Epithelial cell of prostate (primary cell): Measurements from ENCODE around the gene SPRYD3.
"Not testable (repeated sequence)": the region's sequence is repeated elsewhere in the genome, so short reads cannot be mapped to it uniquely, and the experiment has no call there.

Source experiments
- DNase-seq: peaks from one replicate; pipeline ENCODE4 v3.0.0-alpha.2; 2011; ENCODE audit warnings: low read depth, low spot score
- H3K27ac ChIP-seq: fragments of 450-650 bp; 2 replicates; pipeline ENCODE4 v1.5.1; 2017; ENCODE audit warnings: mild to moderate bottlenecking

The SPRYD3 gene

DNA sequence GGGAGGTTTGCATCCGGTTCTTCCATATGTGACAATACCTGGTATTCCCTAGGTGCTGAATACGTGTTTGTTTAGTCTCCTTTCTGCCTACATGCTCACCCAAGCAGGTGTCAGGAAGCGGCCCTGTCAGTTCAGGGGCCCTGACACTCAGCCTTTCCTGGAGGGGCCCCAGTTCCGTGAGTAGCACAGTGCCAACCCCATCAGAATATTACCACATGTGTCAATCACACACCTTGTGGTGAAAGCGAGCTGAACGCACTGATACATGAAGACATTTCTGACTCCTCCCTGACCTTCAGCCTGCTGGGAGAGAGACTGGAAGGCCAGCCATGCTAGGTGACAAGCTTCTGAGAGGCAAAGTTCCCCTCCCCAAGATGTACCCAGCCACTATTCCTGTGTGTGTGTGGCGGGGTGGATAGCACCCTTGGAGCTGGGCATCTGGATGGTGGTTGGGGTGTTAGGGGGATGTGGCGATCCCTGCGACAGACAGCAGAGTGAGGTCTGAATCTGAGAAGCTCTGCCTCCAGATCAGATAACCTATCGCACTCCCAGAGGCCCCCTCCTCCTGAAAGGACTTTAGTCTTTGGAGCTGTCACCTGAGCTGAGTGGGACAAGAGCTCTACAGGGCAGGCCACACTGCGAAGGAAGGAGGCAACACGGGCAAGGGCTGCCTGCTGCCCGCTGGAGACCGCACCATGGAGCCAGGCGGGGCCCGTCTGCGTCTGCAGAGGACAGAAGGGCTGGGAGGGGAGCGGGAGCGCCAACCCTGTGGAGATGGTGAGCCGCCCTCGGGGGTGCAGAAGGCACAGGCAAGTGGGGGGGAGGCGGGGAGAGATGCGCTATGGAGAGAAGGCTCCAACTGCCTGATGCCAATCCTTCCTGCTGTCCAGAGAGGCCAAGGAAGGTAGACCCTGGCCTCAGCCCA, 24.0 kb upstream of the SPRYD3 start, which contains the start of gene SOAT2:
TSS of gene SOAT2 (plus strand) at position 604 of the 925 bp plus-strand sequence. CDS start at position 696, 92 bp downstream.
- no peak within 1 kb of the TSS for H3K27ac ChIP-seq
- no peak for DNase-seq

DNA sequence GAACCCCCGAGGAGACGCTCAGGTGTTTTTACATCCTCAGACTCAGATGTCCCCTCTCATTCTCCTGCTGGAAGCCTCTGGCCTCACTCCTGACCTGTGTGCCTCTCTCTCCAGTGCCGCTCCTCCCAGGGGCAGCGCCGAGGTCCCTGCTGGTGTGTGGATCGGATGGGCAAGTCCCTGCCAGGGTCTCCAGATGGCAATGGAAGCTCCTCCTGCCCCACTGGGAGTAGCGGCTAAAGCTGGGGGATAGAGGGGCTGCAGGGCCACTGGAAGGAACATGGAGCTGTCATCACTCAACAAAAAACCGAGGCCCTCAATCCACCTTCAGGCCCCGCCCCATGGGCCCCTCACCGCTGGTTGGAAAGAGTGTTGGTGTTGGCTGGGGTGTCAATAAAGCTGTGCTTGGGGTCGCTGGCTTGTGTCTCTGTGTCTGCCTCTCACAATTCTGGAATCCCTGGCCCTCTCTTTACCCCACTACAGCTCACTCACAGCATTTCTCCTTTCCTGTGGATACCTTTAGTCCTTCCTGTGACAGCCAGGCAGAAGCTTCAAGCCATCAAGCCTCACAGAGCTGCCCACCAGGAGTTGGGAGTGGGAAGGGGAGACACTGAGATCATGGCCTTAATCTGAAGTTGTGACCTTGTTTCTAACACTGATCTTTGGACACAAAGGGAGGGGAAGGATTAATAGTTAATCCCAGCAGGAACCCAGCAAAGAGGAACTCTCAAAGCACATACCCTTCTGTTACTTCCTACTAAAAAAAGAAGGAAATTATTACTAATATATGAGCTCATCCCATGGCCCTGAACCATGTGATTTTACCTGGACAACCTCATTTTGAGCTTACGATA, 23.0 kb upstream of the SPRYD3 start:
- no peak overlapping the region for H3K27ac ChIP-seq
- DNase-seq, result no peak

DNA sequence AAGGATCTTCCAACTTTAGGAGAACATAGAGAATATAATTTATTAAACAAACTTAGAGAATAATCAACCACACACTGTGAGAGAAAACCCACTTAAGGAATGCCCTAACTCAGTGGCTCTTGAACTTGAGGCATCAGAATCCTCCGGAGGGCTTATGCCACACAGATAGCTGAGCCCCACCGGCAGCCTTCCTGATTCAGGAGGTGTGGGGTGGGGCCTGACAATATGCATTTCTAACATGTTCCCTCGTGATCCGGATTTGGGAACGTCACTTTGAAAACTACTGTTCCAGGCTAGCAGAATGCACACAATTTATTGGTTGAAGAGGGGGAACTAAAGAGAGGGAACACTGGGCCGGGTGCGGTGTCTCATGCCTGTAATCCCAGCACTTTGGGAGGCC, 22.1 kb upstream of the SPRYD3 start:
- H3K27ac ChIP-seq, result no peak overlapping the region
- no peak for DNase-seq

DNA sequence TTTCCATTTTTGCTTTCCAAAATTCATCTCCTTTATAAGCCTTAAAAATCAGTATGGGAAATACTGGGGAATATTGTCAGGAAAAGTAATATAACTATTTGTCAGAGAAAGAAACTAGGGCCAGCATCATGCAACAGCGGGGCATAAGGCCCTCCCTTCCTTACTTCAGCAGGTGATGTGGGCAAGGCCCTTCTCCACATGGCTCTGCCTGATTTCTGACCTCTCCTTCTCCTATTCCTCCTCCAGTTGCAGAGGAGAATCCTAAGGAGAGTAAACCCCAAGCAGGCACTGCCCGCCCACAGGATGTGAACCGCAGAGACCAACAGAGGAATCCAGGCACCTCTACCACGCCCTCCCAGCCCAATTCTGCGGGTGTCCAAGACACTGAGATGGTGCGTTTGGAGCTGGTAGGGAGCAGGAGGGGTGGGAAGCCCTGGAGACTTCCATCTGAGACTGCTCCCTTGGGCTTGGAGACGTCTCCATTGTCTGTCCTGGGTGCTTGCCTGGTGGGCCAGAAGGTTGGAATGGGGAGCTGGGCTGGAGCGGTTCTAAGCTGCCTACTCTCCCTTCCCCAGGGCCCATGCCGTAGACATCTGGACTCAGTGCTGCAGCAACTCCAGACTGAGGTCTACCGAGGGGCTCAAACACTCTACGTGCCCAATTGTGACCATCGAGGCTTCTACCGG, 21.4 kb upstream of the SPRYD3 start:
- DNase-seq, result no peak
- H3K27ac ChIP-seq, result no peak overlapping the region

DNA sequence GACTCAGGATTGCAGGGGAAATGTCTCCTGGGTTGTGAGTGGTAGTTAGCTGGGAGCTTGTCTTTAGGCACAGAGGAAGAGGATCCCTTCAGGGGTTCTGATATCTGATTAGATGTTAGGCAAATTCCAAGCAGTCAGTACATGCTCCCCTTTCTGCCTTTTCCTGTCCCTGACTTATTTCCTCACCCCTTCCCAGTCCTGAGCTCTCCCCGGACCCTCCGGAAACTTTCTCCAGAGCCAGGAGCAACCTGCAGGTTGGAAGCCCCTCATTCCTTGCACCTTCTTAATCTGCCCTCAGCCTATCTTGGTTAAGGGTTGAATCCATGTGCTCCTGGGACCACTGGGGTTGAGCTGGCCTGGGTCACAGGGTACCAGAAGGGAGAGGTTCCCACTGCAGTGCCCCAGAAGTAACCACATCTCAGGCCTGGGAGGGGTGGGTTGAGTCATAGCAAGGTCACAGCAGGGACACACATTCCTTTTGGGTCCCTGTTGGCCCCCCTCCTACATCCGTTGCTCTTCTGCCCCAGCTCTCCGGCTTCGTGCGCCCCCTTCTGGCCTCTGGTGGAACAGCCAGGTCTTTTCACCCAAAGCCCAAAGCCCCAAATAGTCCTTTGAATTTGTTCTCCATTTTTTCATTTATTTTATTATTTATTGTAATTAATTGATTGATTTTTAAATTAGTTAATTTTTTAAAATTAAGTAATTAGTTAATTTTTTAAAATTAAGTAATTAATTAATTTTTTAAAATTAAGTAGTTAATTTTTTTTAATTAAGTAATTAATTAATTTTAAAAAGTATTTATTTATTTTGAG, 20.1 kb upstream of the SPRYD3 start:
- H3K27ac ChIP-seq, result peak overlapping the region; percentile 72

DNA sequence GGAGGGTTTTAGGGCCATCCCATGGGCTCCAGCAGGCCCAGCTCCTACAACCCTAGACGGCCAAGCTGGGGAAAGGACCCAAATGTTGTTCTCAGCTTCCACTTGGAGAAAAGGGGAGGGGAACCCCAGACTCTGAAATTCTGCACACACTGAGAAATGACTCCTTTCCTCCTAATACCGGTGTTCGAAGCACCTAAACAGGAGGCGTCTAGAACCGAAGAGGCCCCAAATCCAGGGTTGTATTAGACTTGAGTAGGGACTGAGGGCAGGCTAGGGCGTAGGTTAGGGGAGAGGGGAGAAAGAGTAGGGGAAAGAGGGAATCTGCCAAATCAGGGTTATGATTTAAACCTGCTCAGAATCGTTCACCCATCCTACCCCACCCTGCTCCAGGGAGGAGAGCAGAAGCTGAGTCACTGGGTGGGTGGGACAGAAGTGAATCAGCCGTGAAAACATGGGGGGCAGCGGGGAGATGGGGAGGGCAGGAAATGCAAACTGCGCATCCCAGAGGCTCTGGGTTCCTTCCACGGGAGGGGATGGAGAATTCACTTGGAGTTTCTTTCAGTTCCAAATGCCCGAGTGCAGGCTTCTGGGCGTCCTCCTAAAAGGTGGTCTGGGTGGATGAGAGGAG, 19.3 kb upstream of the SPRYD3 start:
- H3K27ac ChIP-seq, result peak overlapping the region; percentile 72
- DNase-seq, result no peak

More for the DNA sequence above, 20.1 kb upstream of the SPRYD3 start:
- peak; percentile 66 for DNase-seq

DNA sequence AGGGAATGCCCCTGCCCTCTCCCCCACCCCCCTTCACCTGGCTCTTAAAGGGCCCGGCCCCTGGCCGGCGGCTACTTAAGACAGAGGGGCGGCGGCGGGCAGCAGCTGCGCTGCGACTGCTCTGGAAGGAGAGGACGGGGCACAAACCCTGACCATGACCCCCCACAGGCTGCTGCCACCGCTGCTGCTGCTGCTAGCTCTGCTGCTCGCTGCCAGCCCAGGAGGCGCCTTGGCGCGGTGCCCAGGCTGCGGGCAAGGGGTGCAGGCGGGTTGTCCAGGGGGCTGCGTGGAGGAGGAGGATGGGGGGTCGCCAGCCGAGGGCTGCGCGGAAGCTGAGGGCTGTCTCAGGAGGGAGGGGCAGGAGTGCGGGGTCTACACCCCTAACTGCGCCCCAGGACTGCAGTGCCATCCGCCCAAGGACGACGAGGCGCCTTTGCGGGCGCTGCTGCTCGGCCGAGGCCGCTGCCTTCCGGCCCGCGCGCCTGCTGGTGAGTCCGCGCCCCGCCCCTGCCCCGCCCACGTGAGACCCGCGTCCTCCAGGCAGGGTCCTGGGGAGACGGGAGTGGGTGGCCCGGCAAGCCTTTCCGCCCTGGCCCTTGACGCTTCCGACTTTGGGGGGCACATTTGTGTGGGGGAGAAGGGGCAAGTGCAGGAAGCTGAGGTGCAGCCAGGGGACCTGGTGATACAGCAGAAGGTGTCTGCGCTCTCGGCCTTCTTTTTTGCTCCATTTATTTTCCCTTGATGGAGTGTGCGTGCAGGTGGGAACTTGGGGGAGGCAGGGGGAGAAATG, 18.6 kb upstream of the SPRYD3 start, which contains the start of gene IGFBP6:
TSS of gene IGFBP6 (plus strand) at position 104 of the 790 bp plus-strand sequence. CDS start at position 155, 51 bp downstream.
- no peak for DNase-seq
- peak within 1 kb of the TSS; percentile 72 for H3K27ac ChIP-seq

DNA sequence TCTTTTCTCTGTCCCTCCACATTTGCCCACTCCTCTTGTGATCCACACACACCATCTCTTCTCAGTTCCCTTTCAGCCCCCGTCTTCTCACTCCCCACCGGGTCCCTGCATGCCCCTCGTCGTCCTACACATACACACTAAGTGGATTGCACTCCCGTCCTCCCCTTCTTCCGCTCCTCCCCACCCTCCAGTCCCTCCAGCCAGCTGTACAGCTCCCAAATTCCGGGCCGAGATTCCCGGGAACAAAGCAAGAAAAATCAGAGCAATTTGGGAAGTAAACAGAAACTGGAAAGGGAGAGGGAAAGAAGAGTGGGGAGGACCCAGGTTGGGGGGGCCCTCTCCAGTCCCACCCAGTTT, 18.0 kb upstream of the SPRYD3 start:
- no peak for DNase-seq
- H3K27ac ChIP-seq, result peak overlapping the region; percentile 72

DNA sequence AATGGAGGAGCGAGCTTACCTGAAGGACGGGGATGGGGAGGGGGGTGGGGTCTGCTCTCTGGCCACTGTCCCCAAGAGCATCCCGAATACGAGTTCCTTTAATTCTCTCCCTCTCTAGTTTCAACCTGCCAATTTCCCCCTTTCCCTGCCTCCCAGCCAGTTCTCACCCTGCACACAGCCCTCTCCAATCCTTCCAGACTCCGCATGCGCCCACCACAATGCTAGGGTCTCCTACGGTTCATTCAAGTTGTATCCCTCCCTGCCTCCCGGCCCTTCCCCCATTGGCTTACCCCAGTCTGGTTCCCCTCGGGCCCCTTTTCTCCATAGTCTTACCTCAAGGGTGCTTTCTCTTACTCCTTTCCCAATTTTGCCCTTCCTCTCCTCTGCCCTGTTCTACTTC, 17.6 kb upstream of the SPRYD3 start:
- no peak overlapping the region for H3K27ac ChIP-seq
- DNase-seq, result no peak

DNA sequence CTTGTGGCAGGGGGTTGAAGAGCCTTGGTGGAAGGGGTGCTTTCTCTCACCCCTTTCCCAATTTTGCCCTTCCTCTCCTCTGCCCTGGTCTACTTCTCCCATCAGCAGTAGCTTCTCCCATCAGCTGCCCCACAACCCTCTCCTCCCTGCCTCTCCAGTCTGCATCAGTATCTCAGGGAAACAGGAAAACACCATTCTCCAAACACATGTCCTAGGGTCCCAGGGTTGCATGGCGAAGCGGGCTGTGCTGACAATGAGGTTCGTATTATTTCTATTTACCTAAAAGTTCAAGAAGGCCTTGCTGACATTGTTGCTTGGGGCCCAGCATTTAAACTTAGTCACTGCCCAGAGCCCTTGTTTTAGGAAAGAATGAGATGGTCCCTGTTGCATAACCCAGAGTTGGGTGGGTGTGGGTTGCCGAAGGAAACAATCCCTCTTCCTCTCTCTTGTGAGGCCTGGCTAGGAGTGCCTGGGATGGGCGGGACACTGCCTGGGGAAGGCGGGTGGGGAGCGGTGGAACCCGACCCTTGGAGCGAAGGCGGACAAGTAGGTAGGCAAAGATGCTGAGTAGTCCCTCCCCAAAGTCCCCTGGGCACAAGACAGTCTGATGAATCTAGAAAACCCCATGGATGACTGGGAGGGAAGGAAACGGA, 17.0 kb upstream of the SPRYD3 start:
- no peak for DNase-seq
- H3K27ac ChIP-seq, result no peak overlapping the region

DNA sequence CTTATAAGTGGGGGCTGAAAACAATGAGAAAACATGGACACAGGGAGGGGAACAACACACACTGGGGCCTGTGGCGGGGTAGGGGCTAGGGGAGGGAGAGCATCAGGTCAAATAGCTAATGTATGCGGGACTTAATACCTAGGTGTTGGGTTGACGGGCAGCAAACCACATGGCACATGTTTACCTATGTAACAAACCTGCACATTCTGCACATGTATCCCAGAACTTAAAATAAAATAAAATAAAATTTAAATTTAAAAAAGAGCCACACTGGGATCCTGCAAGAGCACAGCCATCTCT, 16.4 kb upstream of the SPRYD3 start:
- not testable (repeated sequence) for H3K27ac ChIP-seq, DNase-seq

DNA sequence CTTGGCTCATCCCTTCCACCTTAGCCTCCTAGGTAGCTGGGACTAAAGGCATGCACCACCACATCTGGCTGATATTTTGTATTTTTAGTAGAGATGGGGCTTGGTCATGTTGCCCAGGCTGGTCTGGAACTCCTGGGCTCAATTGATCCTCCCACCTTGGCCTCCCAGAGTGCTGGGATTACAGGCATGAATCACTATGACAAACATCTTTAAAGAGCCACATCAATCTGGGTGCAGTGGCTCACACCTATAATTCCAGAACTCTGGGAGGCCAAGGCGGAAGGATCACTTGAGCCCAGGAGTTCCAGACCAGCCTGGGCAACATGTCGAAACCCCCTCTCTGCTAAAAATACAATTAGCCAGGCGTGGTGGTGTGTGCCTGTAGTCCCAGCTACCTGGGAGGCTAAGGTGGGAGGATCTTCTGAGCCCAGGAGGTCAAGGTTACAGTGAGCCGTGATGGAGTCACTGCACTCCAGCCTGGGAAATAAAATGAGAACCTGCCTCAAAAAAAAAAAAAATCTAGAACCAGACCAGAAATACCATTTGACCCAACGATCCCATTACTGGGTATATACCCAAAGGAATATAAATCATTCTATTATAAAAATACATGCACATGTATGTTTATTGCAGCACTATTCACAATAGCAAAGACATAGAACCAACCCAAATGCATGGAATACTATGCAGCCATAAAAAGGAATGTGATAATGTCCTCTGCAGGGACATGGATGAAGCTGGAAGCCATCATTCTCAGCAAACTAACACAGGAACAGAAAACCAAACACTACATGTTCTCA, 15.8 kb upstream of the SPRYD3 start:
- DNase-seq, H3K27ac ChIP-seq: not testable (repeated sequence)

DNA sequence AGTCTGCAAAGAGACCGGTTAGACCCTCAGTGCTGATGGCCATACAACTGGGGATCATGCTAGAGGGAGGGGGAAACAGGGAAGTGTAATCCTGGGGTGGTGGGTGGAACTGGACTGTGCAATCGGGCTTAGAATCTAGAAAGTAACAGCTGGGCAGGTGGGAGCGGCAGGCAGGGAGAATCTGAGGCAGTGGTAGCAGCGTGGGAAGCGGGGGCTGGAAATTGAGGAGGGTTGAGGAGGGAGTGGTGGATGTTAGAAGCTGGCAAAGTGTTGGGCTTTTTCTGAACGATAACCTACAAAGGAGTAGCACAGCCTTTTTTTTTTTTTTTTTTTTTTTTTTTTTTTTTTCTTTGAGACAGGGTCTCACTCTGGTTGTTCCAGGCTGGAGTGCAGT, 15.2 kb upstream of the SPRYD3 start:
- no peak overlapping the region for H3K27ac ChIP-seq
- no peak for DNase-seq

DNA sequence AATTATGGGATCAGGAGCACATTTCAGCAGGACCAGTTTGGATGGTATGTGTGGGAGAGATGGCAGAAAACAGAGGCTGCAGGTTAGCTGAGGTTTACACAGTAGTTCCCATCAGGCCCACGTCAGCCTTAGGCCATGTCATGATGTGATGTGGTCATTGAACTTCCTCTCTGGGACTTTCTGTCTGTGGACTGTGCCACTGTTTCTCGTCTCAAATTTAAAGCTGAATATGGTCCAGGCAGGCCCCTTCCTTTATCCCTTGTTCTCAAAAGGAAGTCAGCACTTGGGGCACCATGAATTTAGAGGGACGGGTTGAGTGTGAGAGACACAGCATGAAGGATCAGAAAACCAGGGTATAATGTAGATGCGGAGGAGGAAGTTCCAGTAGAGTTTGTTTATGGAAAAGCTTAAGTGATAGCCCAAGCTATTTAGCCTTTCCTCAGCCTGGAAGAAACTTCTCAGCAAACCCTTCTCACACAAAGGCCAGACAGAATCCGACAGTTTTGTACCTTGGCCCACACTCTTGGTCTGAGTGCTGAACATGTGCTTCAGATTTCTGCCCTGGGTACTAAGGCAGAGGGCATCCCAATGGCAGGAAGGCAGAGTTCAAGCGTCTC, 14.7 kb upstream of the SPRYD3 start:
- DNase-seq, result no peak
- no peak overlapping the region for H3K27ac ChIP-seq

DNA sequence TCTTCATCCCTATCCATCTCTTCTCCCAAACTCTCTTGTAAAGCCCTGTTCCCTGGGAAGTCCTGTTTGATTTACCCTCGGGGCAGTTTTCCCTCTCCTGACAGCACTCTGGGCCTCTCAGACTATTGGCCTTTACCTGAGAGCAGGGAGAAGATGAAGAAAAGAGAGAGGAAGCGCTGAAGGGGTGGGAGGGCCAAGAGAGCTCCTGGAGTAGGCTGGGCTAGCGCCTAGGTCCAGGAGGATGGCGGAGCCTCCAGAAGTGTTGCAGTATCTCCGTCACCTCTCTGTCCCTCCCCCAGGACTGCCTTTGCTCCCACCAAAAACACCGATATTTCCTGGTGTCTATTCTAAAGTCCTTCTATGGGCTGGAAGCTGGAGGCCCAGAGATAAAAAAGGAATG, 12.6 kb upstream of the SPRYD3 start:
- no peak overlapping the region for H3K27ac ChIP-seq
- DNase-seq, result no peak

DNA sequence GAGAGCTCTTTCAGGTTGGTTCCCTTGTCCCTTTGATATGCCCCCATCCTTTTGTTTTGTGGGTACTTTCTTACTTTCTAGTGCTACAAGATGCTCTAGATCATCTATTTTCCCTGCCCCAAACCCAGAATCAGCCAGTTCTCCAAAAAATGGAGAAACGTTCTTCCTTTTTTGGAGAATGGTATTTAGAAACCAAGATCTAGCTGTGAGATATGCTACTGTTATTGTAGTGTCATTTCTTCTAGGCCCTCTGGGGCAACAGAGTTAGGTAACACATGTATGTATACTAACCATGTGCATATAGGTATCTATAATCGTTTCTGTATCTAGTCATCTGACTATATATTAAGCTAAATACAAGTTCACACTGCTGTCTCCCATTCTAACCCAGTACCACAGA, 11.4 kb upstream of the SPRYD3 start:
- DNase-seq, result no peak
- no peak overlapping the region for H3K27ac ChIP-seq

DNA sequence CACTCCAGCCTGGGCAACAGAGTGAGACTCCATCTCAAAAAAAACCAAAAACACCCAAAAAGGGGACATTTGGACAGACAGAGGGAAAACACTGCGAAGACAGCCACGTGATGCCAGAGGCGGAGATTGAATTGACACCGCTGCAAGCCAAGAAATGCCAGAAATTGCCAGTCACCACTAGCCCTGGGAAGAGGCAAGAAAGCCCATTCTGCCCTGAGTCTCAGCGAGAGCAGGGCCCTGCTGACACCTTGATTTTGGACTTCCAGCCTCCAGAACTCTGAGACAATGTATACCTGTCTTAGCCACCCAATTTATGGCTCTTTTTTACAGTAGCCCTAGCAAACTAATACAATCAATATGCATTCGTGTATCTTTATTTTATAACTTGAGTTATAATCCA, 10.9 kb upstream of the SPRYD3 start:
- no peak for DNase-seq
- H3K27ac ChIP-seq, result no peak overlapping the region
